DND-41 (cell line): ENCODE results near the gene CD3E.
A peak's percentile ranks its signal among the peaks of the same experiment; 100 is the strongest.

ENCODE experiments used
- ATAC-seq: fragments of 200-7000 bp; cut with Tn5 transposase; 3 replicates; pipeline ENCODE4 v1.9.1; 2021; ENCODE audit warnings: low read depth; ENCODE audit not compliant: insufficient read depth
- DNase-seq: peaks from one replicate; pipeline ENCODE4 v3.0.0-alpha.2; 2020
- H2AFZ ChIP-seq: 2 replicates; pipeline ENCODE4 v1.6.0; 2012; ENCODE audit warnings: low read depth, low read length
- H3K27ac ChIP-seq: 2 replicates; pipeline ENCODE4 v1.5.1; 2012; ENCODE audit warnings: low read length, inconsistent platforms
- H3K27me3 ChIP-seq: fragments of 200-600 bp; sonication (generic); 2 replicates; pipeline ENCODE4 v1.6.0; 2012; ENCODE audit warnings: low read length, mild to moderate bottlenecking, inconsistent platforms; ENCODE audit not compliant: insufficient read depth, poor library complexity
- H3K36me3 ChIP-seq: 2 replicates; pipeline ENCODE4 v1.5.1; 2012; ENCODE audit warnings: low read length, inconsistent platforms; ENCODE audit not compliant: insufficient read depth
- H3K4me1 ChIP-seq: 2 replicates; pipeline ENCODE4 v1.5.1; 2012; ENCODE audit warnings: mild to moderate bottlenecking, low read length; ENCODE audit not compliant: insufficient read depth
- H3K4me2 ChIP-seq: 2 replicates; pipeline ENCODE4 v1.6.0; 2012; ENCODE audit warnings: mild to moderate bottlenecking, moderate library complexity, low read length, inconsistent platforms; ENCODE audit not compliant: insufficient read depth
- H3K4me3 ChIP-seq, 2 experiments: fragments of 200-600 bp in 1 of 2; shearing (Covaris generic) in 1 of 2; 2 replicates each; pipeline ENCODE4 v1.5.1; 2012 to 2016; ENCODE audit warnings: inconsistent platforms in 2 of 2, low read length in 2 of 2, mild to moderate bottlenecking in 2 of 2, low read depth in 1 of 2, moderate library complexity in 1 of 2
- H3K79me2 ChIP-seq: 2 replicates; pipeline ENCODE4 v1.6.0; 2012; ENCODE audit warnings: low read length, inconsistent platforms; ENCODE audit not compliant: insufficient read depth
- H3K9ac ChIP-seq: 2 replicates; pipeline ENCODE4 v1.6.0; 2012; ENCODE audit warnings: low read depth, mild to moderate bottlenecking, inconsistent platforms, low read length, moderate library complexity
- H3K9me3 ChIP-seq: 2 replicates; pipeline ENCODE4 v1.5.1; 2012; ENCODE audit warnings: low read length, moderate library complexity, mild to moderate bottlenecking, inconsistent platforms; ENCODE audit not compliant: insufficient read depth, severe bottlenecking
- H4K20me1 ChIP-seq: 2 replicates; pipeline ENCODE4 v1.6.0; 2012; ENCODE audit warnings: low read length; ENCODE audit not compliant: insufficient read depth
- CTCF ChIP-seq: IDR thresholded peaks from 2 replicates; pipeline ENCODE4 v1.5.1; 2012; ENCODE audit warnings: borderline replicate concordance, low read length, moderate library complexity, mild to moderate bottlenecking; ENCODE audit not compliant: poor library complexity, severe bottlenecking; ENCODE audit errors: extremely low read depth
- EZH2 ChIP-seq: IDR thresholded peaks from 3 replicates; pipeline ENCODE4 v1.6.1; 2012; ENCODE audit warnings: borderline replicate concordance, low read depth, mild to moderate bottlenecking, moderate library complexity, low read length, inconsistent platforms; ENCODE audit not compliant: severe bottlenecking

CD3E gene

GRCh38 chr11:118341261-118341660 lies 36.7 kb downstream of the CD3E start:
- no peak overlapping the region for H2AFZ ChIP-seq
- H3K79me2 ChIP-seq: peaks cover 91% of the 10 kb centered on the region
- ATAC-seq: no peak
- H3K9me3 ChIP-seq: no peaks in the 10 kb centered on the region
- peaks cover 34% of the 10 kb centered on the region for H4K20me1 ChIP-seq
- TF ChIP-seq CTCF (no peak), EZH2 (no peak)
- H3K4me3 ChIP-seq: peak overlapping the region; percentile 52 to 79
- peak overlapping the region; percentile 70 for H3K4me2 ChIP-seq
- H3K27me3 ChIP-seq: no peaks in the 10 kb centered on the region
- peaks cover 62% of the 10 kb centered on the region for H3K36me3 ChIP-seq
- H3K4me1 ChIP-seq: peaks cover 60% of the 10 kb centered on the region
- H3K9ac ChIP-seq: peak overlapping the region; percentile 83
- peak; percentile 36 for DNase-seq
- H3K27ac ChIP-seq: peak overlapping the region; percentile 98

GRCh38 chr11:118341815-118342489 lies 37.4 kb downstream of the CD3E start:
- DNase-seq: peak; percentile 50
- Histone ChIP-seq H3K4me2 (peak overlapping the region; percentile 70), H4K20me1 (peaks cover 34% of the 10 kb centered on the region), H3K27me3 (no peaks in the 10 kb centered on the region), H3K36me3 (peaks cover 65% of the 10 kb centered on the region), H3K27ac (peak overlapping the region; percentile 98), H3K4me3 (peak overlapping the region; percentile 52 to 79), H3K9ac (peak overlapping the region; percentile 83), H3K79me2 (peaks cover 94% of the 10 kb centered on the region), H3K4me1 (peaks cover 62% of the 10 kb centered on the region), H3K9me3 (no peaks in the 10 kb centered on the region), H2AFZ (no peak overlapping the region)
- no peak for ATAC-seq
- TF ChIP-seq EZH2 (no peak), CTCF (peak; percentile 16)

- H3K27me3 ChIP-seq: no peaks in the 10 kb centered on the region
- peak within 1 kb of the TSS; percentile 98 for H3K27ac ChIP-seq
- peaks cover 100% of the 10 kb centered on the region for H3K79me2 ChIP-seq
- no peaks in the 10 kb centered on the region for H3K9me3 ChIP-seq
- TF ChIP-seq EZH2: no peak
- TF ChIP-seq CTCF: peak; percentile 49
- peak within 1 kb of the TSS; percentile 11; the same call in 1 of the 2 replicates for H2AFZ ChIP-seq
- peak; percentile 95 for DNase-seq
- peak; percentile 61 for ATAC-seq
- peaks cover 69% of the 10 kb centered on the region for H3K4me1 ChIP-seq
- H4K20me1 ChIP-seq: peaks cover 37% of the 10 kb centered on the region
- peaks cover 70% of the 10 kb centered on the region for H3K36me3 ChIP-seq
- H3K4me2 ChIP-seq: peak within 1 kb of the TSS; percentile 70
- peak within 1 kb of the TSS; percentile 83 for H3K9ac ChIP-seq
- peak within 1 kb of the TSS; percentile 52 to 79 for H3K4me3 ChIP-seq
Measured at GRCh38 chr11:118342503-118343161, 38.1 kb downstream of the CD3E start, which contains the start of gene CD3D. Gene CD3D (minus strand): TSS chr11:118342705. CDS start chr11:118342607, 98 bp downstream.
